ENCODE data around the gene NR0B2. TPM values are rescaled to one million over a fixed set of nuclear protein-coding genes. Genes with fewer than 3 reads are reported as not detected.
"Not testable (repeated sequence)": the region's sequence is repeated elsewhere in the genome, so short reads cannot be mapped to it uniquely, and the experiment has no call there.

NR0B2 gene
- total RNA-seq, 1 experiment from 2014 or later, result 0.34 TPM

- no peaks in the 10 kb centered on the region for H3K27me3 ChIP-seq (replicated peaks; ENCODE audit: control insufficient read depth, insufficient read depth, low read length)
- no peaks in the 10 kb centered on the region for H3K27me3 Mint-ChIP-seq (ENCODE audit: insufficient read depth, unreplicated experiment)
- no peak for TF ChIP-seq CTCF (IDR thresholded peaks at IDR 0.05; ENCODE audit: insufficient read depth in 1 of 2, low read depth in 1 of 2, low read length in 1 of 2, severe bottlenecking in 1 of 2, unreplicated experiment in 1 of 2)
- H3K9me3 ChIP-seq, result no peaks in the 10 kb centered on the region
- H3K9me3 Mint-ChIP-seq (ENCODE audit: unreplicated experiment), result no peaks in the 10 kb centered on the region
- no peak overlapping the region for H3K27ac Mint-ChIP-seq (ENCODE audit: unreplicated experiment)
- ChIA-PET CTCF (no interaction called here), POLR2A (no interaction called here)
- intact Hi-C loops (cut with micrococcal nuclease; ENCODE audit: unreplicated experiment), result no loop called here
- H3K4me3 Mint-ChIP-seq (ENCODE audit: unreplicated experiment), result no peak overlapping the region
- no TSS peak for BruUV-seq (replicated peaks)
- H3K36me3 ChIP-seq (ENCODE audit: control insufficient read depth, insufficient read depth, low read length), result peaks cover 1% of the 10 kb centered on the region; the same call in 1 of the 2 replicates
- no peak for DNase-seq
- H3K4me1 Mint-ChIP-seq (ENCODE audit: low read depth, unreplicated experiment), result peaks cover 9% of the 10 kb centered on the region
- 0 out of 2 replicates have a peak, but pooled peaks cover 4% of the 10 kb centered on the region for H3K4me1 ChIP-seq
- peaks cover 58% of the 10 kb centered on the region for H3K36me3 Mint-ChIP-seq (ENCODE audit: insufficient read depth, unreplicated experiment)
- no peak overlapping the region for H3K4me3 ChIP-seq (ENCODE audit: low read depth, low read length)
These were observed 35.6 kb upstream of the NR0B2 start for GRCh38 chr1:26949266-26949925.

GRCh38 chr1:26948725-26949057 is 34.9 kb upstream of the NR0B2 start:
- H3K27me3 ChIP-seq (replicated peaks; ENCODE audit: control insufficient read depth, insufficient read depth, low read length); H3K9me3 Mint-ChIP-seq (ENCODE audit: unreplicated experiment); CTCF ChIA-PET; H3K4me1 Mint-ChIP-seq (ENCODE audit: low read depth, unreplicated experiment); H3K4me3 ChIP-seq (ENCODE audit: low read depth, low read length); H3K9me3 ChIP-seq; H3K36me3 ChIP-seq (ENCODE audit: control insufficient read depth, insufficient read depth, low read length); BruUV-seq (replicated peaks); H3K27me3 Mint-ChIP-seq (ENCODE audit: insufficient read depth, unreplicated experiment); H3K4me3 Mint-ChIP-seq (ENCODE audit: unreplicated experiment); intact Hi-C loops (cut with micrococcal nuclease; ENCODE audit: unreplicated experiment); H3K4me1 ChIP-seq; POLR2A ChIA-PET; H3K27ac Mint-ChIP-seq (ENCODE audit: unreplicated experiment); DNase-seq: not testable (repeated sequence)
- peaks cover 59% of the 10 kb centered on the region for H3K36me3 Mint-ChIP-seq (ENCODE audit: insufficient read depth, unreplicated experiment)

- Mint-ChIP-seq H3K4me1 (ENCODE audit: low read depth, unreplicated experiment) (peaks cover 9% of the 10 kb centered on the region), H3K4me3 (ENCODE audit: unreplicated experiment) (no peak overlapping the region), H3K9me3 (ENCODE audit: unreplicated experiment) (no peaks in the 10 kb centered on the region), H3K27me3 (ENCODE audit: insufficient read depth, unreplicated experiment) (no peaks in the 10 kb centered on the region), H3K27ac (ENCODE audit: unreplicated experiment) (no peak overlapping the region), H3K36me3 (ENCODE audit: insufficient read depth, unreplicated experiment) (peaks cover 61% of the 10 kb centered on the region)
- 0 out of 2 replicates have a peak, but pooled peaks cover 4% of the 10 kb centered on the region for H3K4me1 ChIP-seq
- no peak for TF ChIP-seq CTCF (IDR thresholded peaks at IDR 0.05; ENCODE audit: insufficient read depth in 1 of 2, low read depth in 1 of 2, low read length in 1 of 2, severe bottlenecking in 1 of 2, unreplicated experiment in 1 of 2)
- POLR2A ChIA-PET, result no interaction called here
- BruUV-seq (replicated peaks), result no TSS peak
- no peak for DNase-seq
- no peaks in the 10 kb centered on the region for H3K9me3 ChIP-seq
- no peaks in the 10 kb centered on the region for H3K27me3 ChIP-seq (replicated peaks; ENCODE audit: control insufficient read depth, insufficient read depth, low read length)
- no peak overlapping the region for H3K4me3 ChIP-seq (ENCODE audit: low read depth, low read length)
- CTCF ChIA-PET, result no interaction called here
- peaks cover 2% of the 10 kb centered on the region for H3K36me3 ChIP-seq (ENCODE audit: control insufficient read depth, insufficient read depth, low read length)
- intact Hi-C loops (cut with micrococcal nuclease; ENCODE audit: unreplicated experiment), result no loop called here
These were observed 32.5 kb upstream of the NR0B2 start for GRCh38 chr1:26946270-26946669.

Measured in Caco-2 (cell line).